NCI-H69 (cell line): ENCODE data around the gene INO80C.

Source experiments
- DNase-seq: peaks from one replicate; lab custom pipeline; 2025; lab: John Stamatoyannopoulos, UW

Gene INO80C

DNA sequence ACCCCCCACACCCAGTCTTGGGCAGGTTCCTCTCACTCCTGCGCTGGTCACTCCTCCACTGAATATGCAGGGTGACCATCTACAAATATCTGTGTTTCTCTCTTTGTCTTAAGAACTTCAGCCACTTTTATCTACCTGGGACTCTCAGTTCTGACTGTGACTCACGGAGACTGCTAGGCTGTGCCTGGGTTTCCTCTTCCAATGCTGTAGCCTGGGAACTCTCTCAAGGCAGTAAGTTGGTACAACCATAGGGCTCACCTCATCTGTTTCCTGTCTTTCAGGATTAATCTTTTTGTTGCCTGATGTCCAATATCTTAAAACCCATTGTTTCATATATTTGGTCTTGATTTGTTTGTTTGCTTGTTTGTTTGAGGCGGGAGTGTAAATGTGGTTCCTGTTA is 73.4 kb downstream of the INO80C start:
- DNase-seq = no peak

DNA sequence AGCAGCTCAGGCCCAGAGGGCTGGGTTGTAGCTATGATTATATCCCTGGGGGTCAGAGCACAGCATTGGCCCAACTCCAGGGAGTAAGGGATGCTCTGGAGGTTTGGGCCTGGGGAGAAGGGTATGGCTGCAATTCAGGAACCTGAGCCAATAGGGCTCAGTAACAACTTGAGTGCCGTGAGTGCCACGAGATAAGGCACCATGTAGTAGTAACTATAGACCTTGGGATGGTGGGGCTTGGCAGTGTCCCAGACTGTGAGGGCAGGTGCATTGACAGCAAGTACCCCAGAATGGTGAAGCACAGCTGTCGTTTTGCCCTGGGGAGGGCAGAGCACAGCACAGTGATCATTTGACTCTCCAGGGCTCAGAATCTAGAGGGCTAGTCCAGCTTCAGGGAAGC is 75.5 kb downstream of the INO80C start:
- no peak for DNase-seq

- DNase-seq = no peak
Observed at GRCh38 chr18:35418610-35419009, 79.2 kb downstream of the INO80C start.
